GM18870 (cell line): ENCODE measurements around the gene DLX2.

Source experiments
- ATAC-seq: cut with Tn5 transposase; IDR thresholded peaks from one replicate; pipeline ENCODE4 v1.9.1; 2021; ENCODE audit warnings: moderate library complexity; ENCODE audit not compliant: unreplicated experiment

The DLX2 gene

GRCh38 chr2:172107690-172108586, 5.2 kb upstream of the DLX2 start:
- no peak for ATAC-seq

- ATAC-seq: no peak
Measured at GRCh38 chr2:172106108-172106961, 3.6 kb upstream of the DLX2 start.

GRCh38 chr2:172105471-172106107, 2.9 kb upstream of the DLX2 start:
- no peak for ATAC-seq

GRCh38 chr2:172103471-172104272, 972 bp upstream of the DLX2 start:
- ATAC-seq: no peak

- ATAC-seq: no peak
Measured at GRCh38 chr2:172101821-172102390, 794 bp downstream of the DLX2 start.

GRCh38 chr2:172100935-172101820, 1.5 kb downstream of the DLX2 start:
- ATAC-seq: no peak

- no peak for ATAC-seq
Measured at GRCh38 chr2:172100080-172100934, 2.4 kb downstream of the DLX2 start.

- no peak for ATAC-seq
Measured at GRCh38 chr2:172099472-172100079, 3.1 kb downstream of the DLX2 start.

GRCh38 chr2:172098650-172099471, 3.8 kb downstream of the DLX2 start:
- no peak for ATAC-seq

- no peak for ATAC-seq
Measured at GRCh38 chr2:172098287-172098649, 4.4 kb downstream of the DLX2 start.

- no peak for ATAC-seq
Measured at GRCh38 chr2:172097557-172098131, 5.1 kb downstream of the DLX2 start.

- no peak for ATAC-seq
Measured at GRCh38 chr2:172096626-172097547, 5.8 kb downstream of the DLX2 start.

GRCh38 chr2:172095905-172096625, 6.6 kb downstream of the DLX2 start:
- ATAC-seq: no peak

- ATAC-seq: no peak
Measured at GRCh38 chr2:172095146-172095904, 7.4 kb downstream of the DLX2 start.
